Stimulated activated CD8-positive, alpha-beta memory T cell treated with anti-CD3 and anti-CD28 coated beads, Interleukin-15, amount 100 ng/mL, for 1 hour (primary cell): ENCODE results near the gene NCOA3.

Source experiments
- DNase-seq: peaks from one replicate; pipeline ENCODE4 v3.0.0-alpha.2; 2020; ENCODE audit warnings: low read depth

NCOA3 gene

DNA sequence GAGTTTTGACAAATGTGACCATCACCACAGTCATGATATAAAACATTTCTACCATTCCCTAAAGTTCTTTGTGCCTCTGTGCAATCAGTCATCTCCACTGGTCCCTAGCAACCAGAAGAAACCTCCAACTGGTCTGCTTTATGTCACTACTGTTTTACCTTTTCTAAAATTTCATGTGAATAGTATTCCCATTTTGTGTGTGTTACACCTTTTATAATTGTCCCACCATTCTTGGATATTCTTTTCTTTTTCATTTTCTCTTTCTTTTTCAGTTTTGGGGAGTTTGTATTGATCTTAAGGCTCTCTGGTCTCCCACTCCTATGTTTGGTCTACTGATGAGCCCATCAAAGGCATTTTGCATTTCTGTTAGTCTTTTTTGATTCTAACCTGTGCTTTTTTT lies 95.4 kb downstream of the NCOA3 start:
- no peak for DNase-seq

DNA sequence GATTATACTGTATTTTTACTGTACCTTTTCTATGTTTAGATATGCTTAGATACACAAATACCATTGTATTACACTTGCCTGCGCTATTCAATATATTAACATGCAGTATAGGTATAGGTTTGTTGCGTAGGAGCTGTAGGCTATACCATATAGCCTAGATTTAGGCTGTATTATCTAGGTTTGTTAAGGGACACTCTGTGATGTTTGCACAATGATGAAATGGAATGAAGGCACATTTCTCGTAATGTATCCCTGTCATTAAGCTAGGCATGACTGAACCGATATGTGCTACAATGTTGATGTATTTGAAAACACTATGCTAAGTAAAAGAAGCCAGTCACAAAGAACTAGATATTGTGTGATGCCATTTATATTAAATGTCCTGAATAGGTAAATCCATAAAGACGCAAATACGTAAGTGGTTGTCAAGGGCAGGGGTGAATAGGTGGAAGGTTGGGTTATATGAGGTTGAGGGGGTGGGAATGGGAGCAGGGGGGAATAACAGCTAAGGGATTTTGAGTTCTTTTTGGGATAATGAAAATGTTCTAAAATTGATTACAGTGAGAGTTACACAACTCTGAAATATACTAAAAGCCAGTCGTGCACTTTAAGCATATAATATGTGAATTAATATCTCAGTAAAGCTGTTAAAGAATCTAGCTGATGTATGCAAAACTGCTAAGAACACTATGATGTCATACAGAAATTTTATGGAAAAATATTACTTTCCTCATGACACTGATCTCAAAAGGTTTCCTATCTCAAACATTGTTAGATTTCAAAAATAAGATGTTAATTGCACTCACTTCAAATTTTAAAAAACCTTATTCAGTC lies 97.4 kb downstream of the NCOA3 start:
- DNase-seq = no peak

GRCh38 chr20:47600967-47601547 lies 99.4 kb downstream of the NCOA3 start:
- no peak for DNase-seq

GRCh38 chr20:47603260-47603659 lies 101.6 kb downstream of the NCOA3 start:
- no peak for DNase-seq

DNA sequence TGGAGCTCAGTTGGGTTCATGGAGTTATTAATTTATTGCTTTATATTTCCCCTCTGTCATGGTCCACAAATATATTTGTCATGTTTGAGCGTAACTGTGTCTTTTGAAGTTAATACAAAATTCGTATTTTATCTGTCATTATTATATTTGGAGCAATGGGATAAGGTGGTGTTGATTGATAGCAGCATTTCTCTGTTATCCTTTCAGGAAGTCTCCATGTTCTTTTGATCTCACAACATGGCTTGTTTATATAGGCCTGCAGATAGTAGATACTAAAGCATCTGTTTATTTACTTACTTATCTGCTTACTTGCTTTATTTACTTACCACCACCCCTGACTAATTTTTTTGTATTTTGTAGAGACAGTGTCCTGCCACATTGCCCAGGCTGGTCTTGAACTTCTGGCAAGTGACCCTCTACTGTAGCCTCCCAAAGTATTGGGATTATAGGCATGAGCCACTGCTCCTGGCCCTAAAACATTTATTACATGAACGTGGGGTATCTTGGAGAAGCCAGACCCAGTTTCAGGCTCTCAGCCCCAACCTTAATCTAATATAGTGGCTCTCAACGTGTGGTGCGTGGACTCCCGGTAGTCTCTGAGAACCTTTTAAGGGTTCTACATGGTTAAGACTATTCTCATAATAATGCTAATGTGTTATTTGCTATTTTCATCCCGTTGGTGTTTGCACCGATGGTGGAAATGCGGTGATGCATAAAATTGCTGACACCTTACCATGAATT lies 104.2 kb downstream of the NCOA3 start:
- DNase-seq = no peak

- no peak for DNase-seq
Measured at GRCh38 chr20:47606414-47606982, 104.8 kb downstream of the NCOA3 start.

DNA sequence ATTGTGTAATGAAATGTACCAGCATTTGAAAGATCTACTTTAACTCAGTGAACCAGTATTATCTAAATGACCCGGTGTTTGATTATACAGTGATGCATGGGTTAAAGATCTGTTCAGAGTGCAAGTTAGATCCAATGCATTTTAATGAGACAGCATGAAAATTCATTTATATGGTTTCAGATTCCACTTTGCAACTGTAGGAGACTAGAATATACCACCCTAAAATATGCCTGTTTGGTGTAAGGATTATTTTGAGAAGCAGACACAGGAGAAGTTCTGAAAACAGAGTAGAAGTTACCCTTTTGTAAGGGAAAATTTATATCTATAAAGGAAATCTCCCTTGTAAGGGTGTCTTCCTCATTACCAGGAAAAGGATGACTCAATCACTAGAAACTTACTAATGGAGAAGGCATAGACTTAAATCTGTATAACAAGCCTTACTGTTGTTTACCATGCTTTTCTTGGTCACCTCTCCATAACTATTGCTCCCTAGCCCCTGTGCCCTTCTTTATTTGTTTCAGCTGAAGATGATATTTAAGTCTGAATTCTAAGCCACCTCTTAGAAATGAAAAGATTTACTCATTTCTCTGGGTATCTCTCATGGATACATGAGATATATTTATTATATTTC lies 105.4 kb downstream of the NCOA3 start:
- DNase-seq = no peak

GRCh38 chr20:47609001-47609400 lies 107.3 kb downstream of the NCOA3 start:
- DNase-seq = no peak

DNA sequence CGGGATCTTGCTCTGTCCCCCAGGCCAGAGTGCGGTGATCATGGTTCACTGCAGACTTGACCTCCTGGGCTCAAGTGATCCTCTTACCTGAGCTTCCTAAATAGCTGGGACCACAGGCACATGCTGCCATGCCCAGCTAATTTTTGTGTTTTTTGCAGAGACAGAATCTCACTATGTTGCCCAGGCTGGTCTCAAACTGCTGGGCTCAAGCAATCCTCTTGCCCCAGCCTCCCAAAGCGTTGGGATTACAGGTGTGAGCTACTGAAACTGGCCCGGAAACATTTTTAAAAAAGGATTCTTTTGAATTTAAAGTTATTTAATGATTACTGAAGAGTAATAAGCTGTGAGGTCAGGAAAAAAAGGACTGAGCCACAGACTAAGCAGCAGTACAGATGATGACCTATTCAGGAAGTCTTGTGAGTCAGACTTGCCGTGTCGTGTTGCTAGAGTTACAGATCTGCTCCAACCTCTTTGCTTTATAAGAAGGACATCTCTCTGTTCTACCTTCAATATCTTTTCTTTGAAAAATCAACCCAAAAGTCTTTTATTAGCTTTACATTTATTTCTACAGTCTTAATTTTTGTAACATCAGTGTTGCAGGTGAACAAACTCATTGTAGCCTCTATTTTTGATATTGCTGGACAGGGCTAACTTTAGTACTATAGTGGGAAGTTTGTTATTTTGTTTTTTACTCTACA lies 108.7 kb downstream of the NCOA3 start:
- peak; percentile 76 for DNase-seq

GRCh38 chr20:47610945-47611250 lies 109.2 kb downstream of the NCOA3 start:
- no peak for DNase-seq

DNA sequence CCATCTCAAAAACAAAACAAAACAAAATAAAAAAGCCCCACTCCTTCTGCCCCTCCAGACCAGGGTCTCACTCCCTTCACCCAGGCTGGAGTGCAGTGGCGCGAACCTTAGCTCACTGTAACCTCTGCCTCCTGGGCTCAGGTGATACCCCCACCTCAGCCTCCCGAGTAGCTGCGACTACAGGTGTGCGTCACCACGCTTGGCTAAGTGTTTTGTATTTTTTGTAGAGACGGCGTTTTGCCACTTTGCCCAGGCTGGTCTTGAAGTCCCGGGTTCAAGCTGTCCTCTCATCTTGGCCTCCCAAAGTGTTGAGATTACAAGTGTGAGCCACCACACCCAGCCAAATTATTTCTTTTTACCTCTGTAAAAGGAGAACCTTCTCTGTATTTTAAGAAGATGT lies 110.1 kb downstream of the NCOA3 start:
- no peak for DNase-seq

DNA sequence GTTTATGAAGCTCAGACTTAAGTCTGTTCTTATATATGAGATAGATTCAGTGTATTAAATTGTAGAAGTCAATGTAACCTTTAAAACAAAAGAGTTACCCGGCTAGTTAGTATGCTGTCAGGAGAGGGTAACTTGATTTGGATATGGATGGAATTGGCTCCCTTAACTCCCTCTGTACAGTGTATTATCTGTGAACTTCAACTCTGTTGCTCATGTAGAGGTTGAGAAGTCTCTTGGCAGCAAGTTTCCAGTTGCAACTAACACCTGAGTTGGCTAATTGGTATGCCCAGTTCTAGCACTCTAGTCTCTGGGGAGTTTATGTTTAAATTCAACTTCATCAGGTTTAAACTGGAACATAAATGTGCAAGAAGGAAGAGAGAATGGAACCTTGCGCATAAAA lies 111.0 kb downstream of the NCOA3 start:
- no peak for DNase-seq

DNA sequence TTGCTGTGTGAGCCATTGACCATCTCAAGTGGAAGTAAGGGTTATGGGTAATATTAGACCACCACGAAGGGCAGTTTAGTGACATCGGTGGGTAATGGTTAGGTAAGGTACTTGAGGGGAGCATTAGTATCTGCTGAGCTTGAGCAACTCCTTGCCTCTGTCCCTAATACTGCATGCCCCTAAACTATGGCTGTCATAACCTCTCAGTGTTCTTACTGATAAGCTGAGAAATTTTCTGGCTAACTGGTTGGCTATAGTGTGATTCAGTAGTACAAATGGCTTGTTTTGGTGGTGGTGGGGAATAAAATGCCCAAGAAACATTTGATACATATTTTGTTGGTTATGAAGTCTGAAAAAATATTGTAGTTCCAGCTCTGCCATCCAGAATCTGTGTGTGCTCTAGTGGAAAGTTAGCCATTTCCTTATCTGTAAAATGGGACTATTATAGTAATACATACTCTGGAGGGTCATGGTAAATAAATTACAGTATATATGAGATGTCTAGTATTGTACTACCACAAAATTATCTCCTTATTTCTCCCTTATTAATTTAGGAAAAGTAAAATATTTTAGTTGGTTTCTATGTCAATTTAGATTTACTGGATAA lies 113.1 kb downstream of the NCOA3 start:
- DNase-seq = no peak

DNA sequence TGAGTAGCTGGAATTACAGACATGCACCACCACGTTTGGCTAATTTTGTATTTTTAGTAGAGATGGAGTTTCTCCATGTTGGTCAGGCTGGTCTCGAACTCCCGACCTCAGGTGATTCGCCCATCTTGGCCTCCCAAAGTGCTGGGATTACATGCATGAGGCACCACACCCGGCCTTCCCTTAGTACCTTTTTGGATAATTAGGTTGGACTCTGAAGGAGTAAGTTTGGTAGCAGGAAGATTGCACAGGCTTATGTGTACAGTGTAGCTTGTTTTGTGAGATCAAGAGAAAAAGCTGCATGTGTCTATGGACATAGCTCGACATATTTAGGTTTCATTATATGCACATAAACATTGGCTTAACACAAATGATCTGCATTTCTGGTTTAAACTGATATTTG lies 116.8 kb downstream of the NCOA3 start:
- no peak for DNase-seq

GRCh38 chr20:47620808-47621805 lies 119.4 kb downstream of the NCOA3 start:
- DNase-seq = no peak

DNA sequence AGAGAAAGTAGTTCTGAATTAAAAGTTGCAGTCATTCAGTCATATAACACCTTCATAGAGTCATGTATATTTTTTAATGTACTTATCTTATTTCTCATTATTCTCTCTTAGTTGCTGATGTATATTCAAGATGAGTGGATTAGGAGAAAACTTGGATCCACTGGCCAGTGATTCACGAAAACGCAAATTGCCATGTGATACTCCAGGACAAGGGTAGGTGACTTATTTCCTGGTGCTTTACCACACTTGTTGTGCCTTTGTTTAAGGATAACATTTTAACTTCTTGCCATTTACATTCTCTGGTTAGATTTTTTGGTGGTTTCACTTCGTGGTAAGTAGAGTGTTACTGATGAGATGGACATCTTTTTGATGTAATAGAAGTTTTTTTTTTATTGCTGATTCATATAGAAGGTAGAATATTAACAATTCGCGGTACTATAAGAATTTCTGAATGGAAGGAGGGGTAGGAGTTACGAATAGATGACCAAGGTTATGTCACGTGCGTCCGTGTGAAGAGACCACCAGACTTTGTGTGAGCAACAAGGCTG lies 120.5 kb downstream of the NCOA3 start:
- DNase-seq = no peak

DNA sequence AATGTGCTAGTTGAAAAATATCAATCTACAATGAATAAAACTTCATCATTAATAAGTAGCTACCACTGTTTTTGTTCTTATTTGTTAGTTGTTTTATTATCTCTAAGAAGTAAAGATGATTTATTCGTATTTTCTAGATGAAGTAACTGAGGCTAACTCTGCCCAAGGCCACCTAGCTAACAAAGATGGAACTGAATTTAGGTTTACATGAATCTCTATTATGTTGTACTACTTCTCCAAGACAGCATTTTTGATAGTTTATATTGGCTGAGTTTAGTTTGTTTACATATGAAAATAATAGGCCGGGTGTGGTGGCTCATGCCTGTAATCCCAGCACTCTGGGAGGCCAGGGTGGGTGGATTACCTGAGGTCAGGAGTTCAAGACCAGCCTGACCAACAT lies 121.5 kb downstream of the NCOA3 start:
- no peak for DNase-seq

GRCh38 chr20:47627540-47627939 lies 125.9 kb downstream of the NCOA3 start:
- DNase-seq = no peak

- DNase-seq = no peak
Measured at GRCh38 chr20:47629907-47630306, 128.2 kb downstream of the NCOA3 start.

- no peak for DNase-seq
Measured at GRCh38 chr20:47631078-47631477, 129.4 kb downstream of the NCOA3 start.
